Measurements from ENCODE around the gene CDIP1.

- no peak for TF ChIP-seq CTCF (conservative IDR thresholded peaks at IDR 0.05; ENCODE audit: low read depth in 2 of 2)
- TF ChIP-seq EZH2 (IDR thresholded peaks at IDR 0.05; ENCODE audit: low read depth, unreplicated experiment): no peak
- TF ChIP-seq REST (IDR thresholded peaks at IDR 0.05; ENCODE audit: unreplicated experiment): no peak
- TF ChIP-seq EZH2phosphoT487 (IDR thresholded peaks at IDR 0.05; ENCODE audit: unreplicated experiment): no peak
- no peak for TF ChIP-seq ZNF114 (CRISPR knock-in tag; IDR thresholded peaks at IDR 0.05)
- no peak for TF ChIP-seq ETS1 (IDR thresholded peaks at IDR 0.05)
- no peak for TF ChIP-seq JUNB (IDR thresholded peaks at IDR 0.05; ENCODE audit: unreplicated experiment)
- no peak for TF ChIP-seq ZNF462 (CRISPR knock-in tag; IDR thresholded peaks at IDR 0.05)
- TF ChIP-seq POLR2AphosphoS5 (IDR thresholded peaks at IDR 0.05; ENCODE audit: low read depth): no peak
Observed at GRCh38 chr16:4468972-4469371, 69.6 kb downstream of the CDIP1 start.
